Measurements from ENCODE around the gene OR9Q2. TPM values are rescaled to one million over a fixed set of nuclear protein-coding genes. Genes with fewer than 3 reads are reported as not detected.

The OR9Q2 gene
- total RNA-seq, 1 experiment from 2014 or later = not detected

GRCh38 chr11:58179648-58180047, 9.2 kb upstream of the OR9Q2 start:
- no peak for DNase-seq
- intact Hi-C loops (cut with micrococcal nuclease; ENCODE audit: unreplicated experiment) = no loop called here

GRCh38 chr11:58186938-58187337, 1.9 kb upstream of the OR9Q2 start:
- Mint-ChIP-seq H3K27me3 (ENCODE audit: unreplicated experiment) (no peaks in the 10 kb centered on the region), H3K4me1 (ENCODE audit: low read depth, unreplicated experiment) (no peaks in the 10 kb centered on the region), H3K36me3 (ENCODE audit: insufficient read depth, unreplicated experiment) (no peaks in the 10 kb centered on the region), H3K4me3 (ENCODE audit: low read depth, unreplicated experiment) (no peak overlapping the region), H3K9me3 (ENCODE audit: low read depth, unreplicated experiment) (no peaks in the 10 kb centered on the region), H3K27ac (ENCODE audit: unreplicated experiment) (no peak overlapping the region)
- intact Hi-C loops (cut with micrococcal nuclease; ENCODE audit: unreplicated experiment) = no loop called here
- CTCF ChIA-PET = interaction anchor here (0.5 kb wide), 1 partner anchor 59 kb away, joined by 3 read pairs; no protein-coding TSS in a partner anchor
- no peak for TF ChIP-seq CTCF (IDR thresholded peaks at IDR 0.05; ENCODE audit: unreplicated experiment)
- no TSS peak for BruUV-seq (replicated peaks)
- DNase-seq = no peak

More at GRCh38 chr11:58179648-58180047, 9.2 kb upstream of the OR9Q2 start:
- H3K27ac Mint-ChIP-seq (ENCODE audit: unreplicated experiment) = no peak overlapping the region
- no peak for TF ChIP-seq CTCF (IDR thresholded peaks at IDR 0.05; ENCODE audit: unreplicated experiment)
- no peaks in the 10 kb centered on the region for H3K4me1 Mint-ChIP-seq (ENCODE audit: low read depth, unreplicated experiment)
- no peaks in the 10 kb centered on the region for H3K36me3 Mint-ChIP-seq (ENCODE audit: insufficient read depth, unreplicated experiment)
- no peaks in the 10 kb centered on the region for H3K27me3 Mint-ChIP-seq (ENCODE audit: unreplicated experiment)
- peaks cover 4% of the 10 kb centered on the region for H3K9me3 Mint-ChIP-seq (ENCODE audit: low read depth, unreplicated experiment)
- BruUV-seq (replicated peaks) = no TSS peak
- H3K4me3 Mint-ChIP-seq (ENCODE audit: low read depth, unreplicated experiment) = no peak overlapping the region
- CTCF ChIA-PET = interaction anchor here (0.8 kb wide), 1 partner anchor 29 kb away, joined by 3 read pairs; no protein-coding TSS in a partner anchor

- Mint-ChIP-seq H3K4me3 (ENCODE audit: low read depth, unreplicated experiment) (no peak overlapping the region), H3K4me1 (ENCODE audit: low read depth, unreplicated experiment) (no peaks in the 10 kb centered on the region), H3K27ac (ENCODE audit: unreplicated experiment) (no peak overlapping the region), H3K36me3 (ENCODE audit: insufficient read depth, unreplicated experiment) (no peaks in the 10 kb centered on the region), H3K27me3 (ENCODE audit: unreplicated experiment) (no peaks in the 10 kb centered on the region), H3K9me3 (ENCODE audit: low read depth, unreplicated experiment) (no peaks in the 10 kb centered on the region)
- BruUV-seq (replicated peaks) = no TSS peak
- intact Hi-C loops (cut with micrococcal nuclease; ENCODE audit: unreplicated experiment) = no loop called here
- TF ChIP-seq CTCF (IDR thresholded peaks at IDR 0.05; ENCODE audit: unreplicated experiment) = no peak
- no peak for DNase-seq
- CTCF ChIA-PET = no interaction called here
These were observed 3.4 kb downstream of the OR9Q2 start for GRCh38 chr11:58192229-58192628.

GRCh38 chr11:58193391-58193790, 4.5 kb downstream of the OR9Q2 start:
- no peaks in the 10 kb centered on the region for H3K36me3 Mint-ChIP-seq (ENCODE audit: insufficient read depth, unreplicated experiment)
- no peak overlapping the region for H3K4me3 Mint-ChIP-seq (ENCODE audit: low read depth, unreplicated experiment)
- BruUV-seq (replicated peaks) = no TSS peak
- intact Hi-C loops (cut with micrococcal nuclease; ENCODE audit: unreplicated experiment) = no loop called here
- TF ChIP-seq CTCF (IDR thresholded peaks at IDR 0.05; ENCODE audit: unreplicated experiment) = no peak
- no peaks in the 10 kb centered on the region for H3K27me3 Mint-ChIP-seq (ENCODE audit: unreplicated experiment)
- H3K27ac Mint-ChIP-seq (ENCODE audit: unreplicated experiment) = no peak overlapping the region
- H3K4me1 Mint-ChIP-seq (ENCODE audit: low read depth, unreplicated experiment) = no peaks in the 10 kb centered on the region
- CTCF ChIA-PET = no interaction called here
- DNase-seq = no peak
- no peaks in the 10 kb centered on the region for H3K9me3 Mint-ChIP-seq (ENCODE audit: low read depth, unreplicated experiment)

Data from Calu3 (cell line).